GM12864 (cell line): ENCODE results near the gene CD99.
A peak's percentile ranks its signal among the peaks of the same experiment; 100 is the strongest.

Source experiments
- DNase-seq: peaks from one replicate; pipeline ENCODE4 v3.0.0-alpha.2; 2011; ENCODE audit warnings: low read depth
- H3K4me3 ChIP-seq: 2 replicates; pipeline ENCODE4 v1.5.1; 2011; ENCODE audit warnings: mild to moderate bottlenecking, low read depth, low read length, control low read depth
- TF ChIP-seq, protein P1 (sequence below): IDR thresholded peaks from 2 replicates; pipeline ENCODE4 v1.5.1; 2011; ENCODE audit warnings: low read depth, mild to moderate bottlenecking, moderate library complexity, low read length, control low read depth, inconsistent platforms; ENCODE audit errors: missing control alignments

The CD99 gene

DNA sequence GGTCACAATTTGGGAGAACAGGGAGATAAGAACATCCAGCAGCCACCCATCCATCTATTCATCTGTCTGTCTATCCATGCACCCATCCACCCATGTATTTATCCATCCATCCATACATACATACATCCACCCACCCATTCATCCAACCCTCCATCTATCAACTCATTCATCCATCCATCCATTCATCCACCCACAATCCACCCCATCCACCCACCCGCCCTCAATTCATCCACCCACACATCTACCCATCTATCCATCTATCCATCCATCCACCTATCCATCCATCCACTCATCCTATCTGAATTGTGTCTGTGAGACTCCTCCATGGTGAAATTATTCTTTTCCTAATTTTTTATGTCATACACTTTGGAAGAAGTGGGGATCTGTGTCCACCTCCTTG is 6.8 kb upstream of the CD99 start:
- no peak overlapping the region for H3K4me3 ChIP-seq
- no peak for DNase-seq
- TF ChIP-seq, protein P1, sequence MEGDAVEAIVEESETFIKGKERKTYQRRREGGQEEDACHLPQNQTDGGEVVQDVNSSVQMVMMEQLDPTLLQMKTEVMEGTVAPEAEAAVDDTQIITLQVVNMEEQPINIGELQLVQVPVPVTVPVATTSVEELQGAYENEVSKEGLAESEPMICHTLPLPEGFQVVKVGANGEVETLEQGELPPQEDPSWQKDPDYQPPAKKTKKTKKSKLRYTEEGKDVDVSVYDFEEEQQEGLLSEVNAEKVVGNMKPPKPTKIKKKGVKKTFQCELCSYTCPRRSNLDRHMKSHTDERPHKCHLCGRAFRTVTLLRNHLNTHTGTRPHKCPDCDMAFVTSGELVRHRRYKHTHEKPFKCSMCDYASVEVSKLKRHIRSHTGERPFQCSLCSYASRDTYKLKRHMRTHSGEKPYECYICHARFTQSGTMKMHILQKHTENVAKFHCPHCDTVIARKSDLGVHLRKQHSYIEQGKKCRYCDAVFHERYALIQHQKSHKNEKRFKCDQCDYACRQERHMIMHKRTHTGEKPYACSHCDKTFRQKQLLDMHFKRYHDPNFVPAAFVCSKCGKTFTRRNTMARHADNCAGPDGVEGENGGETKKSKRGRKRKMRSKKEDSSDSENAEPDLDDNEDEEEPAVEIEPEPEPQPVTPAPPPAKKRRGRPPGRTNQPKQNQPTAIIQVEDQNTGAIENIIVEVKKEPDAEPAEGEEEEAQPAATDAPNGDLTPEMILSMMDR = no peak

DNA sequence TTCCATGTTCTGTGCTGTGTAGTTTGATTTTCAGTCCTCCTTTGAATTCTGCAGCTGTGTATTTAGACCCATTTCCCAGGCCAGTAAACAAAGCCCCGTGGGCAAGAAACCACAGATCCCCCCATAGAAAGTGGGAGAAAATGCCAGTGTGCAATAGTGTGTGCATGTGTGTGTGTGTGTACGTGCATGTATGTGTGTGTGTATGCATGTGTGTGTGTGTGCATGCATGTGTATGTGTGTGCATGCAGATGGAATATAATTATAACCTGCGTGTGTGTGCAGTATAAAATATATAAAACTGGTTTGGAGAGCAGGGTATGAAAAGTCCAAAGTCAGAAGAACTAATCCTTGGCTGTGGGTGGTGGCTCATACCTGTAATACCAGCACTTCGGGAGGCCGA is 5.2 kb upstream of the CD99 start:
- TF ChIP-seq, protein P1 = no peak
- no peak for DNase-seq
- H3K4me3 ChIP-seq = no peak overlapping the region

DNA sequence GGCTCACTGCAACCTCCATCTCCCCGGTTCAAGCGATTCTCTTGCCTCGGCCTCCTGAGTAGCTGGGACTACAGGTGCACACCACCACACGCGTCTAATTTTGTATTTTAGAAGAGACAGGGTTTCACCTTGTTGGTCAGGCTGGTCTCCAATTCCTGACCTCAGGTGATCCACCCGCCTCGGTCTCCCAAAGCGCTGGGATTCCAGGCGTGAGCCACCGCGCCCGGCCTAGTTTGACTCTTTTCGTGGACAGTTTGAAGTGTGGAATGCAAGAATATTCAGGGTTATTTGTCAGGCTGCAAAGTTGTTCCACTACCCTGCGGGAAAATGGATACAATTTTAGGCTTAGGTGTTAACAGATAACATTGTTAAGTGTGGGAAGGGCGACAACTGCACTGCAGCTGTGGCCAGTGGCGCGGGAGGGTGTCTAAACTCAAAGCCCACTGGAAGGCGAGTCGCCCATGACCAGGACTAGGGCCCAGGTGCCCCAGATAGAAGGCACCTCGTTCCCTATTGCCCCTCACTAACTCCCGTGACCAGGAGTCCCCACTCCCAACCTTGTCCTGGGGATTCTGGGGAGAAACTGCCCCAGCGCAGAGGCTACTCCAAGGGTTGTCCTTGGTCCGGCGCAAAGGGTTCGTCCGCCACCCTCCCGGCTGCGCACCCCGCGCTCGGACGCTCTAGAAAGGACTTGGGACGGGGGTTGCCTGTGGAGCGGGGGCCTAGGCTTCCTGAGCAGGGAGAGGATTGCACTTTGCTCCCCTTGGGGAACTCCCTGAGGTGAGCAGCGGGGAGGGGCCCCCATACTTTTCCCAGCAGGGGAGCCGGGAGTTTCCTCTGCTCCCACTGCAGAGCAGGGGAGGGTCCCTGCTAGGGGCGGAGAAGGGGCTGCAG is 1.1 kb upstream of the CD99 start:
- DNase-seq = no peak
- H3K4me3 ChIP-seq = no peak overlapping the region
- TF ChIP-seq, protein P1 = no peak

DNA sequence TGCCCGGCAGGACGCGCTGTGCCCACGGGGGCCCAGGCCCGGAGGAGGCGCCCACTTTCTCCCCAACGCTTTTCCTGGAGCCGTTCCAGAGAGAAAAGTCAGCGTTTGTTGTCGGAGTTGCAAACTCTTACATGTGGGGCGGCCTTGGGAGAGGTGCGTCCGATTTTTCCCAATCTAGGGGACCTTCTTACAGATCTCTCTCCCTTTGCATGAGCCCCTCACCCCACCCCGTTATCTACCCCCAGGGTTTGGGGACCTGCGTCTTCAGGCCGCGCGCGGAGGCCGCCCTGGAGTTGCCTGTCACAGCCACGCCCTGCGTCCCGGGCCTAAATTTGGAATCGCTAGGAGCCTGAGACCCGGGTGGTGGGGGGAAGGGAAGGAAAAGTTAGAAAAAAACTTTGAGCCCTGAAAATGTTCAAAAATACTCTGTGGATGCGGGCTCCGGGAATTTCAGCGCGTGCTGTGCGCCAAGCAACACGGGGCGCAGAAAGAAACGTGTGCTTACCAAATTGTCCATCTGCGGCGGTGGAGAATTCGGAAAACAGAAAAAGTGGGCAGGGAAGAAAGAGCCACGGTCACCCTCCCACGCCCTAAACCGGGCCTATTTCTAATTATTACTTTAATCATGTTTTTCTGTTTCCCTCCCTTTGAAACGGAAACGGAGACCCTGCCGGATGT is 587 bp downstream of the CD99 start:
- TF ChIP-seq, protein P1 = no peak
- no peak for DNase-seq
- peak overlapping the region; percentile 99 for H3K4me3 ChIP-seq

DNA sequence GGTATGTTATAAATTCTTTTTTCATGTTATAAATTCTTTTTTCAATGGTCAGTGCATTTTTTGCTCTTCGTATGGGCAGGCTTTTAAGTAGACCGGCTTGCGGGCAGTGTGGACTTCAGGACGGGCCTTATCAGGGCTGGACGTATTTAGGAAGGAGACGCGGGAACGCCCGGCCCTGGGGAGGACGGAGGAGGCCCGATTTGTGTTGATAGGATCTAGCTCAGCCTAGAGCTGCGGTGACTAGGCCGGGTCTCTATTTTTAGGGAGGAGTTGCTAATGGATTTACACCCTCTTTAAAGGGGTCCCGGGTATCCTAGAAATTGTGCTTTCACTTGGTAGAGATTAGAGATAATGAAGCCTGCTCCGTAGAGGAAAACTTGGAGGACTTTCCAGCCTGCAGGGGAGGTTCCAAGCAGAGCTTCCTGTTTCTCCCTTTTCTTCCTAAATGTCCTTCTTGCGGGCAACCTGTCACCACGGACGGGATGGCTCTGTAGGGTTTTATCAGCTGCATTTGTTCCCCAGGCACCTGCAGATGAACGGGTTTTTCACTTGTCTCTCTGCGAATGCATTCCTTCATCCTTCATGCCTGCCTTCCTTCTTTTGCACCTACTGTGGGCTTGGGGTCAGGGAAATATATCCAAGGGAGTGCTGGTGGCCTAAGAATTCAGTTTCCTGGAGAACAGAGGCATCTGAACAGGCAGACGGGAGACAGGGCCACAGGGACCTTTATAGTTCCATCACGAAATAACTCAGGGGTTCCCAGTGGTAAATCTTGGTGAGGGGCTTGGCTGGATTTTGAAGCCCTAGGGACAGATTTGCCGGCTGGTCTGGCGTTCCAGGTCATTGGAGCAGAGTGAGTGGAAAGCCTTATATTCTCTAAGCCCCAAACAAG is 1.4 kb downstream of the CD99 start:
- H3K4me3 ChIP-seq = peak overlapping the region; percentile 99
- TF ChIP-seq, protein P1 = no peak
- no peak for DNase-seq

DNA sequence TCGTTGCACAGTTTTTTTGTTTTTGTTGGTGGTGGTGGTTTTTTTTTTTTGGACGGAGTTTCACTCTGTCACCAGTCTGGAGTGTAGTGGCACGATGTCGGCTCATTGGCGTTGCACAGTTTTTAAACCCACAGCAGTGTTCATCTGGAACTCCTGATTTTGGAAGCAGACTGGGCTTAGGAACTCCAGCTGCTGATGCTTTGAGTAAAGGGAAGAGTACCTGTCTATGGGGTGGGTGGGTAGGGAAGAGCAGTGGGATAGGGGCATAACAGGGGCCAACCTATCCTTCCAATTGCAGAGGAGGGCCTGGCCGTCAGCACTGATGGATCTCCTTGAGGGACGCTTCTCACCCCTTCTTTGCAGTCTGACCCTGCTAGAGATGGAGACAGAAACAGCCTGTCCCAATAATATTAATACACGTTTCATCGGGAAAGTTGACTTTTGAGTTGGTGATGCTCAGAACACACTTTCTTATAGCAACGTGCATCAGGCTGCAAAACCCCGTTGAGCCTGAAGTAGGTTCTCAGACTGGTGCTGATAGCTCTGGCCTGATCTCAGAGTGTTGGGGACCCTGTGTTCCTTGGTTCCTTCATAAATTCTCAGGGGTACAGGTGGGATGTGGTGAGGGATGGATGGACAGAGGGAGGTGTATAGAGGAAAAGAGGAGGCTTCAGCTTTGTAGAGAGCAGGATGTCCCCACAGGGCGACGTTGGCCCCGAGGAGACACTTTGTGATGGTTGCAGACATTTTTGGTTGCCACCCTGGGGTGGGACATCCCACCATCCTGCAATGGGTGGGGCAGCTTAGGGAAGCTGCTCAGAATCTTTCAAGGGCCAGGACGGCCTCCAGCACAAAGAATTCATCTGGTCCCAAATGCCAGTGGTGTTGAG is 2.3 kb downstream of the CD99 start:
- H3K4me3 ChIP-seq = peak overlapping the region; percentile 99

More for the DNA sequence above, 2.3 kb downstream of the CD99 start:
- no peak for DNase-seq
- TF ChIP-seq, protein P1 = no peak
